HG02623 (cell line): ENCODE results near the gene CKS2.

ENCODE experiments used
- ATAC-seq: cut with Tn5 transposase; IDR thresholded peaks from one replicate; pipeline ENCODE4 v1.9.1; 2021; ENCODE audit warnings: moderate library complexity; ENCODE audit not compliant: unreplicated experiment

The CKS2 gene

GRCh38 chr9:89363921-89364665 lies 53.1 kb downstream of the CKS2 start:
- ATAC-seq, result no peak

- ATAC-seq, result no peak
Observed at GRCh38 chr9:89364666-89365531, 53.9 kb downstream of the CKS2 start.

- ATAC-seq, result no peak
Observed at GRCh38 chr9:89365532-89365912, 54.5 kb downstream of the CKS2 start.
